Keratinocyte (primary cell): ENCODE measurements around the gene LILRB1. TPM values are rescaled to one million over a fixed set of nuclear protein-coding genes. Genes with fewer than 3 reads are reported as not detected.
"Not testable (repeated sequence)": the region's sequence is repeated elsewhere in the genome, so short reads cannot be mapped to it uniquely, and the experiment has no call there.

Source experiments
- DNase-seq: peaks from one replicate; pipeline ENCODE4 v3.0.0-alpha.2; 2011; ENCODE audit warnings: low read depth, missing footprints, low spot score
- FAIRE-seq: peaks from 2 replicates; lab custom pipeline; 2011; peaks lifted over from hg19 to GRCh38; lab: Jason Lieb, UNC
- H2AFZ ChIP-seq: 2 replicates; pipeline ENCODE4 v1.6.0; 2012; ENCODE audit warnings: low read length, control low read depth, inconsistent platforms; ENCODE audit not compliant: control insufficient read depth
- H3K27ac ChIP-seq: 2 replicates; pipeline ENCODE4 v1.5.1; 2011; ENCODE audit warnings: low read length; ENCODE audit not compliant: control insufficient read depth, insufficient read depth
- H3K27me3 ChIP-seq: 3 replicates; pipeline ENCODE4 v1.6.0; 2011; ENCODE audit warnings: low read length; ENCODE audit not compliant: control insufficient read depth, insufficient read depth; ENCODE audit errors: extremely low read depth
- H3K36me3 ChIP-seq, 2 experiments: 2 replicates in 1 of 2; 3 replicates in 1 of 2; pipeline ENCODE4 v1.5.1; 2011; ENCODE audit warnings: low read length in 2 of 2, mild to moderate bottlenecking in 1 of 2; ENCODE audit not compliant: control insufficient read depth in 2 of 2, insufficient read depth in 2 of 2; ENCODE audit errors: extremely low read depth in 1 of 2
- H3K4me1 ChIP-seq: 3 replicates; pipeline ENCODE4 v1.5.1; 2011; ENCODE audit warnings: low read length; ENCODE audit not compliant: control insufficient read depth, insufficient read depth; ENCODE audit errors: extremely low read depth
- H3K4me2 ChIP-seq: 3 replicates; pipeline ENCODE4 v1.6.0; 2011; ENCODE audit warnings: low read depth, low read length; ENCODE audit not compliant: control insufficient read depth, insufficient read depth; ENCODE audit errors: extremely low read depth
- H3K4me3 ChIP-seq, 3 experiments: fragments of 200-600 bp in 1 of 3; sonication (generic) in 1 of 3; 2 replicates in 2 of 3; 3 replicates in 1 of 3; pipeline ENCODE4 v1.5.1; 2011 to 2016; ENCODE audit warnings: low read length in 3 of 3, mild to moderate bottlenecking in 3 of 3, control low read depth in 2 of 3, inconsistent platforms in 1 of 3, low read depth in 1 of 3, mixed read lengths in 1 of 3, mixed run types in 1 of 3, moderate library complexity in 1 of 3; ENCODE audit not compliant: control insufficient read depth in 2 of 3, insufficient read depth in 2 of 3; ENCODE audit errors: extremely low read depth in 1 of 3
- H3K79me2 ChIP-seq: 2 replicates; pipeline ENCODE4 v1.6.0; 2012; ENCODE audit warnings: low read length; ENCODE audit not compliant: control insufficient read depth, insufficient read depth
- H3K9ac ChIP-seq: 3 replicates; pipeline ENCODE4 v1.6.0; 2011; ENCODE audit warnings: low read length; ENCODE audit not compliant: control insufficient read depth, insufficient read depth; ENCODE audit errors: extremely low read depth
- H3K9me1 ChIP-seq: 3 replicates; pipeline ENCODE4 v1.6.0; 2011; ENCODE audit warnings: low read length; ENCODE audit not compliant: control insufficient read depth, insufficient read depth; ENCODE audit errors: extremely low read depth
- H3K9me3 ChIP-seq: 2 replicates; pipeline ENCODE4 v1.5.1; 2012; ENCODE audit warnings: low read depth, low read length; ENCODE audit not compliant: control insufficient read depth
- H4K20me1 ChIP-seq: 3 replicates; pipeline ENCODE4 v1.6.0; 2011; ENCODE audit warnings: low read length; ENCODE audit not compliant: control insufficient read depth, insufficient read depth; ENCODE audit errors: extremely low read depth
- EZH2 ChIP-seq: IDR thresholded peaks from one replicate; pipeline ENCODE4 v1.6.1; 2012; ENCODE audit warnings: inconsistent platforms, mild to moderate bottlenecking, low read length, moderate library complexity
- dilution Hi-C: fragments of 300-500 bp; cut with MboI; formaldehyde crosslinking; loops from one replicate; pipeline ENCODE4 v1.7.0; 2020; ENCODE audit warnings: low sequenced_read_pairs; ENCODE audit not compliant: extremely low pct_ligation_motif_present
- polyA plus RNA-seq, 5 experiments: library from polyadenylated mRNA; depleted of rRNA in 3 of 5; stranded (reverse) in 3 of 5; stranded (forward) in 1 of 5; unstranded in 1 of 5; fragments of >200 nt; gene quantifications; 1 replicate in 1 of 5; 2 replicates in 3 of 5; 3 replicates in 1 of 5; pipeline versions ENCODE4 v1.2.1 to v1.2.3, GENCODE V29; 2011 to 2012; ENCODE audit warnings: missing spikeins in 2 of 5, low read depth in 1 of 5, low replicate concordance in 1 of 5
- TF ChIP-seq, protein P1 (sequence below), 3 experiments: IDR thresholded peaks in 1 of 3; conservative IDR thresholded peaks in 1 of 3; optimal IDR thresholded peaks in 1 of 3; 2 replicates in 2 of 3; 3 replicates in 1 of 3; pipeline versions ENCODE3 to v1.5.1; 2011; ENCODE audit warnings: low read length in 3 of 3, mild to moderate bottlenecking in 3 of 3, moderate library complexity in 2 of 3, control low read depth in 1 of 3, inconsistent platforms in 1 of 3; ENCODE audit not compliant: insufficient read depth in 2 of 3; ENCODE audit errors: extremely low read depth in 1 of 3

Gene LILRB1
- polyA plus RNA-seq, 1 donor (not counting 4 experiments of a cell fraction or from before 2014, with no cell fraction given) = not detected

DNA sequence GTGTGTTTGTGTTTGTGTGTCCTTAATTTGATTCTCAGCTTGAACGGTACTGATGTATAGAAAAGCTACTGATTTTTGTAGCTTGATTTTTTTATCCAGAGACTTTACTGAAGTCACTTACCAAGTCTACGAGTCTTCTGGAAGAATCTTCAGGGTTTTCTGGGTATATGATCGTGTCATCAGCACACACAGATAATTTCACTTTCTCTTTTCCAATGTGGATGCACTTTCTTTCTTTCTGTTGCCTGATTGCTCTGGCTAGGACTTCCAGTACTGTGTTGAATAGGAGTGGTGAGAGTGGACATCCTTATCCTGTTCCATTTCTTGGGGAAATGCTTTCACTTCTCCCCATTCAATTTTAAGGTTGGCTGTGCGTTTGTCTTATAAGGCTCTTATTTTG, 7.9 kb upstream of the LILRB1 start:
- dilution Hi-C loops = no loop called here
- no peak overlapping the region for H3K9ac ChIP-seq
- H3K4me1 ChIP-seq = no peaks in the 10 kb centered on the region
- no peak overlapping the region for H3K27ac ChIP-seq
- H3K79me2 ChIP-seq = no peaks in the 10 kb centered on the region
- no peaks in the 10 kb centered on the region for H3K9me3 ChIP-seq
- DNase-seq (no peak), FAIRE-seq (no peak)
- no peak overlapping the region for H2AFZ ChIP-seq
- no peak overlapping the region for H3K4me2 ChIP-seq
- no peaks in the 10 kb centered on the region for H4K20me1 ChIP-seq
- no peaks in the 10 kb centered on the region for H3K9me1 ChIP-seq
- H3K4me3 ChIP-seq = no peak overlapping the region
- no peaks in the 10 kb centered on the region for H3K36me3 ChIP-seq
- H3K27me3 ChIP-seq = no peaks in the 10 kb centered on the region
- no peak for TF ChIP-seq EZH2
- TF ChIP-seq, protein P1, sequence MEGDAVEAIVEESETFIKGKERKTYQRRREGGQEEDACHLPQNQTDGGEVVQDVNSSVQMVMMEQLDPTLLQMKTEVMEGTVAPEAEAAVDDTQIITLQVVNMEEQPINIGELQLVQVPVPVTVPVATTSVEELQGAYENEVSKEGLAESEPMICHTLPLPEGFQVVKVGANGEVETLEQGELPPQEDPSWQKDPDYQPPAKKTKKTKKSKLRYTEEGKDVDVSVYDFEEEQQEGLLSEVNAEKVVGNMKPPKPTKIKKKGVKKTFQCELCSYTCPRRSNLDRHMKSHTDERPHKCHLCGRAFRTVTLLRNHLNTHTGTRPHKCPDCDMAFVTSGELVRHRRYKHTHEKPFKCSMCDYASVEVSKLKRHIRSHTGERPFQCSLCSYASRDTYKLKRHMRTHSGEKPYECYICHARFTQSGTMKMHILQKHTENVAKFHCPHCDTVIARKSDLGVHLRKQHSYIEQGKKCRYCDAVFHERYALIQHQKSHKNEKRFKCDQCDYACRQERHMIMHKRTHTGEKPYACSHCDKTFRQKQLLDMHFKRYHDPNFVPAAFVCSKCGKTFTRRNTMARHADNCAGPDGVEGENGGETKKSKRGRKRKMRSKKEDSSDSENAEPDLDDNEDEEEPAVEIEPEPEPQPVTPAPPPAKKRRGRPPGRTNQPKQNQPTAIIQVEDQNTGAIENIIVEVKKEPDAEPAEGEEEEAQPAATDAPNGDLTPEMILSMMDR (optimal IDR thresholded peaks at IDR 0.05 in 1 of 3, IDR thresholded peaks at IDR 0.05 in 1 of 3, conservative IDR thresholded peaks at IDR 0.05 in 1 of 3; ENCODE audit: extremely low read depth in 1 of 3, insufficient read depth in 2 of 3, low read length in 3 of 3) = no peak

DNA sequence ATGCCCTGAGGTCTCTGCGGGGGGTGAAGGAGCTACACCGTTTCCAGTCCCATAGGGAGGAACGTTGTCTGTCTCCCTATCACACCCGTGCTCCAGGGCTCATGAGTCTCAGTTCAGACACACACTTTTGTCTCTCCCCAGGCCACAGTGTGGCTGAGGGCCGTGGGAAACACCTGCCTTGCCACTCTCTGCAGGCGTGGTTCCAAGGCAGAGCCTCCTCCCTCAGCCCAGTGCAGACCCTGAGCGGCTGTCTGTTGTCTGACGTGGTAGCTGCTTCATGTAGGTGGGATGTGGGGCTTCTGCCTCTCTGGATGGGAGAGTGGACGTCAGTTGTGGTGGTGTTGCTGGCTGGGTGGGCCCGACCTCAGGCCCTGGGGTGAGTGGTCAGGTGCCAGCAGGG, 6.0 kb upstream of the LILRB1 start:
- dilution Hi-C loops, H3K4me2 ChIP-seq, H3K9me1 ChIP-seq, H3K27me3 ChIP-seq, H4K20me1 ChIP-seq, H3K36me3 ChIP-seq, H3K9me3 ChIP-seq, H3K9ac ChIP-seq, H3K27ac ChIP-seq, H3K4me1 ChIP-seq, H3K79me2 ChIP-seq, H2AFZ ChIP-seq, FAIRE-seq, DNase-seq, H3K4me3 ChIP-seq: not testable (repeated sequence)

- H3K36me3 ChIP-seq, H2AFZ ChIP-seq, H3K4me2 ChIP-seq, dilution Hi-C loops, H3K4me3 ChIP-seq, H3K9me3 ChIP-seq, H3K27ac ChIP-seq, H3K9ac ChIP-seq, H4K20me1 ChIP-seq, H3K4me1 ChIP-seq, H3K79me2 ChIP-seq, DNase-seq, FAIRE-seq, H3K27me3 ChIP-seq, H3K9me1 ChIP-seq: not testable (repeated sequence)
Measured at GRCh38 chr19:54624934-54625730, 5.2 kb upstream of the LILRB1 start.
